GM23338 (cell line): ENCODE data around the gene UHMK1. TPM values are rescaled to one million over a fixed set of nuclear protein-coding genes. Genes with fewer than 3 reads are reported as not detected.

Source experiments
- ATAC-seq: fragments of 200-7000 bp; cut with Tn5 transposase; 3 replicates; pipeline ENCODE4 v1.9.1; 2020
- DNase-seq: peaks from one replicate; pipeline ENCODE4 v3.0.0-alpha.2; 2015; ENCODE audit warnings: low spot score
- H2AFZ ChIP-seq: fragments of 200-600 bp; sonication (generic); 2 replicates; pipeline ENCODE4 v1.8.0; 2016; ENCODE audit warnings: antibody characterized with exemption, mild to moderate bottlenecking, moderate library complexity
- H3F3A ChIP-seq: fragments of 200-600 bp; sonication (generic); replicated peaks from 2 replicates; pipeline ENCODE4 v1.8.0; 2017; ENCODE audit warnings: antibody characterized with exemption, mixed run types, low read depth
- H3K27ac ChIP-seq: fragments of 200-600 bp; sonication (generic); 2 replicates; pipeline ENCODE4 v1.6.1; 2016; ENCODE audit warnings: low read depth
- H3K27me3 ChIP-seq: fragments of 200-600 bp; sonication (generic); 2 replicates; pipeline ENCODE4 v1.8.0; 2016; ENCODE audit warnings: mild to moderate bottlenecking, mixed run types, moderate library complexity; ENCODE audit not compliant: insufficient read depth
- H3K36me3 ChIP-seq: fragments of 200-600 bp; sonication (generic); 2 replicates; pipeline ENCODE4 v1.8.0; 2016; ENCODE audit warnings: mild to moderate bottlenecking; ENCODE audit not compliant: insufficient read depth
- H3K4me1 ChIP-seq: fragments of 200-600 bp; sonication (generic); 2 replicates; pipeline ENCODE4 v1.8.0; 2016; ENCODE audit warnings: mild to moderate bottlenecking, moderate library complexity; ENCODE audit not compliant: insufficient read depth
- H3K4me2 ChIP-seq: fragments of 200-600 bp; sonication (generic); 2 replicates; pipeline ENCODE4 v1.7.1; 2017; ENCODE audit warnings: mixed run types
- H3K4me3 ChIP-seq: fragments of 200-600 bp; sonication (generic); 2 replicates; pipeline ENCODE4 v1.6.1; 2016; ENCODE audit warnings: mixed run types
- H3K79me2 ChIP-seq: fragments of 200-600 bp; sonication (generic); replicated peaks from 2 replicates; pipeline ENCODE4 v1.8.0; 2017; ENCODE audit warnings: mild to moderate bottlenecking; ENCODE audit not compliant: insufficient read depth
- H3K9me2 ChIP-seq: fragments of 200-600 bp; sonication (generic); 2 replicates; pipeline ENCODE4 v1.8.0; 2017; ENCODE audit not compliant: insufficient read depth
- H4K20me1 ChIP-seq: fragments of 200-600 bp; sonication (generic); replicated peaks from 2 replicates; pipeline ENCODE4 v1.8.0; 2017; ENCODE audit warnings: mild to moderate bottlenecking; ENCODE audit not compliant: insufficient read depth
- H3K27ac Mint-ChIP-seq: 2 replicates; pipeline ENCODE4 v1.8.0; 2020; ENCODE audit warnings: inconsistent platforms, mild to moderate bottlenecking, moderate library complexity, mixed read lengths
- H3K27me3 Mint-ChIP-seq: 3 replicates; pipeline ENCODE4 v1.8.0; 2022; ENCODE audit warnings: low read depth, mild to moderate bottlenecking, moderate library complexity, mixed read lengths, inconsistent platforms; ENCODE audit not compliant: insufficient read depth, poor library complexity
- H3K36me3 Mint-ChIP-seq: 3 replicates; pipeline ENCODE4 v1.8.0; 2021; ENCODE audit warnings: low read depth, mild to moderate bottlenecking, inconsistent platforms, moderate library complexity, mixed read lengths
- H3K4me1 Mint-ChIP-seq: 3 replicates; pipeline ENCODE4 v1.8.0; 2020; ENCODE audit warnings: mild to moderate bottlenecking, inconsistent platforms, mixed read lengths
- H3K4me3 Mint-ChIP-seq: 3 replicates; pipeline ENCODE4 v1.8.0; 2021; ENCODE audit warnings: moderate library complexity, mild to moderate bottlenecking, inconsistent platforms, mixed read lengths
- H3K9me3 Mint-ChIP-seq: 3 replicates; pipeline ENCODE4 v1.8.0; 2020; ENCODE audit warnings: moderate library complexity, mild to moderate bottlenecking, inconsistent platforms, mixed read lengths
- CREB1 ChIP-seq: fragments of 250-450 bp; sonication (Bioruptor Pico); IDR thresholded peaks from 2 replicates; pipeline ENCODE4 v1.5.0; 2020; ENCODE audit warnings: low read depth, mild to moderate bottlenecking, moderate library complexity
- CTCF ChIP-seq, 2 experiments: fragments of 200-600 bp in 1 of 2; sonication (generic) in 1 of 2; conservative IDR thresholded peaks; 2 replicates each; pipeline versions ENCODE4 v1.5.1 to v1.6.1; 2016 to 2017; ENCODE audit warnings: antibody characterized with exemption in 2 of 2, low read depth in 2 of 2, mild to moderate bottlenecking in 2 of 2, moderate library complexity in 1 of 2
- ETS1 ChIP-seq: IDR thresholded peaks from 2 replicates; pipeline ENCODE4 v1.6.1; 2016; ENCODE audit warnings: antibody characterized with exemption
- EZH2 ChIP-seq: fragments of 200-600 bp; sonication (generic); IDR thresholded peaks from one replicate; pipeline ENCODE4 v1.8.0; 2017; ENCODE audit warnings: antibody characterized with exemption, mild to moderate bottlenecking, low read depth; ENCODE audit not compliant: unreplicated experiment
- EZH2phosphoT487 ChIP-seq: fragments of 200-600 bp; sonication (generic); IDR thresholded peaks from one replicate; pipeline ENCODE4 v1.8.1; 2018; ENCODE audit warnings: antibody characterized with exemption; ENCODE audit not compliant: unreplicated experiment
- JUNB ChIP-seq: IDR thresholded peaks from one replicate; pipeline ENCODE4 v1.6.1; 2016; ENCODE audit warnings: antibody characterized with exemption; ENCODE audit not compliant: unreplicated experiment
- NANOG ChIP-seq: IDR thresholded peaks from 2 replicates; pipeline ENCODE4 v1.6.1; 2016; ENCODE audit warnings: antibody characterized with exemption, borderline replicate concordance
- POLR2AphosphoS5 ChIP-seq: IDR thresholded peaks from 2 replicates; pipeline ENCODE4 v1.6.1; 2016; ENCODE audit warnings: antibody characterized with exemption, low read depth
- REST ChIP-seq: IDR thresholded peaks from one replicate; pipeline ENCODE4 v1.6.1; 2018; ENCODE audit warnings: antibody characterized with exemption; ENCODE audit not compliant: unreplicated experiment
- STAT1 ChIP-seq: IDR thresholded peaks from one replicate; pipeline ENCODE4 v1.6.1; 2016; ENCODE audit warnings: antibody characterized with exemption; ENCODE audit not compliant: unreplicated experiment
- ZNF114 ChIP-seq: fragments of 250-450 bp; sonication (Bioruptor Pico); IDR thresholded peaks from 2 replicates; pipeline ENCODE4 v1.5.0; 2020; ENCODE audit warnings: mild to moderate bottlenecking, moderate library complexity
- ZNF331 ChIP-seq: fragments of 250-450 bp; sonication (Bioruptor Pico); IDR thresholded peaks from 2 replicates; pipeline ENCODE4 v1.5.0; 2020; ENCODE audit warnings: low read depth, mild to moderate bottlenecking, moderate library complexity
- ZNF462 ChIP-seq: fragments of 250-450 bp; sonication (Bioruptor Pico); IDR thresholded peaks from 2 replicates; pipeline ENCODE4 v1.5.0; 2020; ENCODE audit warnings: mild to moderate bottlenecking, moderate library complexity
- polyA plus RNA-seq: library from polyadenylated mRNA; unstranded; fragments of >200 nt; fragmentation: Nextera tagmentation; extraction: Ambion mirVana; gene quantifications from 2 replicates; pipeline ENCODE4 v1.2.1, GENCODE V29; 2016
- total RNA-seq: library from RNA; depleted of rRNA; stranded (reverse); fragments of >200 nt; shearing (Covaris generic); gene quantifications from 2 replicates; pipeline ENCODE4 v1.2.3, GENCODE V29; 2014

UHMK1 gene
- total and polyA plus RNA-seq, 2 experiments from 2014 or later = 8.6 to 28.3 TPM

- H3K79me2 ChIP-seq = no peaks in the 10 kb centered on the region
- no peak overlapping the region for H2AFZ ChIP-seq
- Mint-ChIP-seq H3K4me1 (no peaks in the 10 kb centered on the region), H3K27ac (no peak overlapping the region), H3K9me3 (no peaks in the 10 kb centered on the region), H3K4me3 (no peak overlapping the region), H3K36me3 (no peaks in the 10 kb centered on the region), H3K27me3 (peaks cover 2% of the 10 kb centered on the region)
- no peaks in the 10 kb centered on the region for H3K9me2 ChIP-seq
- no peaks in the 10 kb centered on the region for H3K4me1 ChIP-seq
- no peak overlapping the region for H3K4me3 ChIP-seq
- no peaks in the 10 kb centered on the region for H3F3A ChIP-seq
- no peaks in the 10 kb centered on the region for H3K36me3 ChIP-seq
- H3K27ac ChIP-seq = no peak overlapping the region
- no peak for ATAC-seq
- H4K20me1 ChIP-seq = no peaks in the 10 kb centered on the region
- H3K4me2 ChIP-seq = no peak overlapping the region
- no peak for DNase-seq
- TF ChIP-seq EZH2 (no peak), CTCF (conservative IDR thresholded peaks at IDR 0.05; ENCODE audit: low read depth in 2 of 2) (no peak), ETS1 (no peak), ZNF331 (CRISPR knock-in tag) (no peak), POLR2AphosphoS5 (no peak), NANOG (no peak), EZH2phosphoT487 (no peak), ZNF462 (CRISPR knock-in tag) (no peak), ZNF114 (CRISPR knock-in tag) (no peak), JUNB (no peak), STAT1 (no peak), REST (no peak), CREB1 (CRISPR knock-in tag) (no peak)
- no peaks in the 10 kb centered on the region for H3K27me3 ChIP-seq
These were observed 39.6 kb downstream of the UHMK1 start for GRCh38 chr1:162537216-162537615.
